NCI-H82 treated with DMSO at 0.1 percent for 48 hours (cell line): ENCODE results near the gene NAT16.
"Not testable (repeated sequence)": the region's sequence is repeated elsewhere in the genome, so short reads cannot be mapped to it uniquely, and the experiment has no call there.

Experiments used
- DNase-seq: peaks from one replicate; lab custom pipeline; 2025; ENCODE audit not compliant: unreplicated experiment; lab: John Stamatoyannopoulos, UW

Gene NAT16

DNA sequence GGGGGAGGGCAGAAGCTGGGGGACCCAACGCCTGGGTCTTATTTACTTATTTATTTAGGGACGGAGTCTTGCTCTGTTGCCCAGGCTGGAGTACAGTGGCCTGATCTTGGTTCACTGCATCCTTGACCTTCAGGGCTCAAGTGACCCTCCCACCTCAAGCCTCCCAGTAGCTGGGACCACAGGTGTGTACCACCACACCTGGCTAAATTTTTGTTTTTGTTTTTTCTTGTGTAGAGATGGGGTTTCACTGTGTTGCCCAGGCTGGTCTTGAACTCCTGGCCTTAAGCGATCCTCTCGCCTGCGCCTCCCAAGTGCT is 22.5 kb upstream of the NAT16 start:
- no peak for DNase-seq

DNA sequence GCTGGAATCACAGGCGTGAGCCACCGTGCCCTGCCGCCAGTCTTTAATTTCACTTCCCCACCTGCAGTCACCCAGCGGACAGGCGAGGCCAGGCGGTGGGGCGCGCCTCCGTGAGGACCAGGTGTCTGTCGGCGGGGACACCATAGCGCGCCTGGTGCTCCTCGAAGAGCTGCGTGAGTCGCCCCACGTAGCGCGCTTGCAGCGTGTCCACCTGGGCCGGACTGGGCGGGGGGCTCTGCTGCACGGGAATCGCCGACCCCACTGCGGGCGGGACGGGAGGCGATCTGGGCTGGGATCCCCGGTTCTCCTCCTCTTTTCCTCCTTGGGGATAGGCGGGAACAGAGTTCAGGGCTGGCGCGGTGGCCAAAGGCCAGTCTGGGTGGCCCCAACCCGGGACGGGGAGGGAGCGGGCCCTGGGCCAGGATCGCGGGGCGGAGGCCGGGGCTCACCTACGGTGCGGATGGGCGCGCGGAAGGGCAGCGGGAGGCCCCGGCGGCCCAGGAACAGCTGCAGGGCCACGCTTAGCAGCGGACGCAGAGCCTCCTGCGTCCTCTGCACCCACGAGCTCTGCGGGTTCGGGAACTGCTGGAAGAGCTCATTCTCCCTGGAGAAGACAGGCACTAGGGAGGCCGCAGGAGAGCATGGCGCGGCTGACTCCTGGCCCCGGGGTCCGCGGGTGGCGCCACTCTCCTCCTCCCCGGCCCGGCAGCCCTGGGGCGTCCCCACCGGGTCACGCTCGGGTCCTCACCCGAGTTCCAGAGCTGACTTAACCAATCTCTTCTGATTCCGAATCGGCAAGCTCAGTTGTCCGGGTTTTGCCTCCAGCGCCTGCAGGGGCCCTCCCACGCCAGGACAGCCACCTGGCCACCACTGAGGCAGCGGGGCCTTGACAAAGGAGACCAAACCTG is 21.9 kb upstream of the NAT16 start:
- no peak for DNase-seq

DNA sequence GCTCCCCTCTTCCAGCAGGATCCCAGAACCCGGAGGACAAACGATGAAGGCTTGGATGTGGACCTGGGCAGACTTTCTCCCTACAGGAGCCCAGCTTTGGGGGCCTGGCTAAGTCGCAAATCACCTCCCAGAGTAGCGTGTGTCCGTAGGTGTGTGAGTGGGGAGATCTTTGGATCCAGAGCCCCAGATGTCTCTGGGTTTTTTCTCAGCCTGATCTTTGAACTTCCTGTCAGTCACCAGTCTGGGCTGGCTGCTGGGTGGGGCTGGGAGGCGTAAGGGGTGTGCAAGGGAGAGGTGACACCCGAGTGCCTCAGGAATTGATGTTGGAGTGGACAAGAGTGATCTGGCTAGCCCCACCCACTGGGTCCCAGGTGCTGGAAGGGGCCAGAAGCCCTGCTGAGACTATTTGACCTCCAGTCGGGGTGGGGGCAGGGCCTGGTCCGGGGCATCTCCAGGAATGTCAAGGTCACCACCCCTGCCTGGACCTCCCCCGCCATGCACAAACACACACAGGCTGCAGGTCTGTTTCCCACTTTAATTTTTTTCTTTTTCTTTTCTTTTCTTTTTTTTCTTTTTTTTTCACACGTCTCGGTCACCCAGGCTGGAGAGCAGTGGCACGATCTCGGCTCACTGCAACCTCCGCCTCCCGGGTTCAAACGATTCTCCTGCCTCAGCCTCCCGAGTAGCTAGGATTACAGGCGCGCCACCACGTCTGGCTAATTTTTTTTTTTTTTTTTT is 20.9 kb upstream of the NAT16 start, which contains the start of gene MOGAT3:
MOGAT3 (minus strand) TSS at position 175 of the 738 bp plus-strand sequence. CDS start 182 bp downstream, outside the sequence.
- DNase-seq: no peak

DNA sequence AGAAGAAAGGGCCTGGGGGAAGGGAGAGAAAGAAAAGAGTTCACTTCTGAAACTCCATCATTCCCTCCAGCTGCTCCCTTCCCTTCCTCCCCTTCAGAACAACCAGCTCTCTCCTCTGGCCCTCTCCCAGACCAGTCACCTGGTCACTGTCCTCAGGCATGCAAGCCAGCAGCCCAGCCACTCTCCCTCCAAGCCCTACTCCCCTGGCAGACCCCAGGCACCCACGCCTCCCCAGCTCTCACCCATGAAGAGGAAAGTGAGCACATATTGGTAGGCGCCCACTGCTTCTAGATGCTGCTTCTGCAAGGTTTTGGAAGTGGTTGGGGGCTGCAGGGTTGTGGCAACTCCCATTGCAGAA is 20.4 kb upstream of the NAT16 start:
- DNase-seq: no peak

DNA sequence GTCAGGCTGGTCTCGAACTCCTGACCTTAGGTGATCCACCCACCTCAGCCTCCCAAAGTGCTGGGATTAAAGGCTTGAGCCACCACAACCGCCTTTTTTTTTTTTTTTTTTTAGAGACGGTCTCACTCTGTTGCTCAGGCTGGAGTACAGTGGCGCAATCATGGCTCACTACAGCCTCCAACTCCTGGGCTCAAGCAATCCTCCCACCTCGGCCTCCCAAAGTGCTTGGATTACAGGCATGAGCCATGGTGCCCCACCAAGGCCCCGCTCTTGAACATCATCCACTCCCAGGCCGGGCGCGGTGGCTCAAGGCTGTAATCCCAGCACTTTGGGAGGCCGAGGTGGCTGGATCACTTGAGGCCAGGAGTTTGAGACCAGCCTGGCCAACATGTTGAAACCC is 19.4 kb upstream of the NAT16 start:
- DNase-seq: not testable (repeated sequence)

DNA sequence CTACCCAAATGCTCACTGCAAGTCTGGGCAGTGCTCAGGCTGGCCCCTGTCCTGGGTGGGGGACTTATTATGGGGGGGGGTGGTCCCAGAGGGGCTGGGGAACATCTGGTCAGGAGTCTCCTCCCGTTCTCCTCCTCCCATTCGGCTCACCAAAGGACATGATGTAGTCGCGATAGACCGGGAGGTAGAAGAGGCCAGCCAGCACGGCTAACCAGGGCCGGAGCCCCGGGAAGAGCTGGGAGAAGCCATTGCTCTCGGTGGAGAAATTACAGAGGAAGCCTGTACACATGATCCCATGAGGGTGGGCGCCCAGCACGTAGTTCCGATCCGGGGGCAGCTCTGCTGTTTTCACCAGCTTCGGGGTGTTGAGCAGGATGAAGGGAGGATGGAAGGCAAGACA is 18.4 kb upstream of the NAT16 start:
- DNase-seq: no peak

DNA sequence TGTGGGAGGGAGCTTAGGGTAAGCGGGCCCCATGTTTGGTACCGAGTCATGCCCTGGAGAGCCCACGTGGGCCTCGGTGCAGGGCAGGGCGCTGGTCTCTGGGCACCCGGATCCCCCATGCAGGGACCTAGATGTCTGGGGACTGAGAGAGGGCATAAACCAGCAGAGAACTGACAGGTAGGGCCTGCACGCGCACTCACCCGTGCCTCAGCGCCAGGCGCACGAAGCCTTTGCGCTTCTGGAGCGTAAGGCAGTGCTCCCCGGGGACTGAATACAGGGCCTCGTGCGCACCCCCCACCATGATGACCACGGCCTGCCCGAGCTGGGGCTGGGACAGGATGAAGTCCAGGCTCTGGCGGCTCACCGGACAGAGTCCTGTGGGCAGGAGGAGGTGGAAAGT is 17.9 kb upstream of the NAT16 start:
- DNase-seq: no peak

DNA sequence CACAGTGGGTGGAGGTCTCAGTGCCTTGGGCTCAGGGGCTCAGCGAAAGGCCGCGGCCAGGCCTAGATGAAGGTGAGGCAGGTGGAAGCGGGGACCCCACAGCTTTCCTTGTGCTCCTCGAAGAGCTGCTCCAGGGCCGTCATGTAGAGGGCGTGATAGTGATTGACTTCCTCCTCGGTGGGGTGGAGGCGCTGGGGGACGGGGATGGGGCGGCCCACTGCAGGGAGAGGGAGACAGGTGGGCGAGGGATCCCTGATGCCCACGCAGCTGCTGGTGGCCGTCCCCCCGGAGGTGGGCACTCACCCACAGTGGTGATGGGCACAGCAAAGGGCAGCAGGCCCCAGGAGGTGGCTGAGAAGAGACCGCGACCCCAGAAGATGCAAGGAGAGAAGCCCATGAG is 15.8 kb upstream of the NAT16 start:
- DNase-seq: no peak

DNA sequence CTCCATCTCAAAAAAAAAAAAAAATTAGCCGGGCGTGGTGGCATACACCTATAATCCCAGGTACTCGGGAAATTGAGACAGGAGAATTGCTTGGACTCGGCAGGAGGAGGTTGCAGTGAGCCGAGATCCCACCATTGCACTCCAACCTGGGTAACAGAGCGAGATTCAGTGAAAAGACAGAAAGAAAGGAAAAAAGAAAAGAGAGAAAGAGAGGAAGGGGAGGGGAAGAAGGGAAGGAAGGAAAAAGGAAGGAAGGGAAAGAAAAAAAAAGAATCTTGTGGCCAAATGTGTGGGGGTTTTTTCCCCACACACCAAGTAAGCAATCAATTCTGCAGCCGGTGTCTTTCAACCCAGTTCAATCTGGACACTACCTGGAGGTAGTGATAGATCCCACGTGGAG is 9.0 kb upstream of the NAT16 start:
- no peak for DNase-seq

DNA sequence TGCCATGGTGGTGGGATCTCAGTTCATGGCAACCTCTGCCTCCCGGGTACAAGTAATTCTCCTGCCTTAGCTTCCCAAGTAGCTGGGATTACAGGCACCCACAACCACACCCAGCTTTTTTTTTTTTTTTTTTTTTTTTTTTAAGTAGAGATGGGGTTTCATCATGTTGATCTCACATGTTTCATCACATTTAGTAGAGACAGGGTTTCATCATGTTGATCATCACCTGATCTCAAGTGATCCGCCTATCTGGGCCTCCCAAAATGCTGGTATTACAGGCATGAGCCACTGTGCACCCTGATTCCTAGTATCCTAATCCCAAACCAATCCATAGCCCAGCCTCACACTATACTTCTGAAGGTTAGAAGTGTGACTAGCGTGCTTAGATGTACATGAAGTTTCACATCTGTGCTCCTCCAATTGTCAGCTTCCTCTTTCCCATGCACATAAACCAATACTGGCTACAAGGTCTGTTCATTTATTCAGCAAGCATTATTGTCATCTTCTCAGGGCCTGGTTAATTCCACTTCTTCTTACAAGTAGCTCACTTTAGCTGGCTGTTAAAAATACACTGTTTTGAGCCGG is 6.8 kb upstream of the NAT16 start:
- no peak for DNase-seq

DNA sequence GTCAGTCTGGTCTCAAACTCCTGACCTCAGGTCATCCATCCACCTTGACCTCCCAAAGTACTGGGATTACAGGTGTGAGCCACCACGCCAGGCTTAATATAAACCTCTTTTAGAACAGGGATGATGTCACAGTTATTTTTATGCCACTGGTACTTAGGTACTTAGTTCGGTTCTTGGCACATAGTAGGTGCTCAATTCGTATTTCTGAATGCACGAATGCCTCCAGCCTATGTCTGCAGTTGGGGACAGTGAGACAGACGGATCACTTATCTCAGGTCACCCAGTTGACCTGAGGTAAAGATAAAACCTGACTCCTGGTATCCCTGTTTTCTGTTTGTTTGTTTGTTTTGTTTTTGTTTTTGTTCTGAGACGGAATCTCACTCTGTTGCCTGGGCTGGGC is 6.1 kb upstream of the NAT16 start:
- no peak for DNase-seq

DNA sequence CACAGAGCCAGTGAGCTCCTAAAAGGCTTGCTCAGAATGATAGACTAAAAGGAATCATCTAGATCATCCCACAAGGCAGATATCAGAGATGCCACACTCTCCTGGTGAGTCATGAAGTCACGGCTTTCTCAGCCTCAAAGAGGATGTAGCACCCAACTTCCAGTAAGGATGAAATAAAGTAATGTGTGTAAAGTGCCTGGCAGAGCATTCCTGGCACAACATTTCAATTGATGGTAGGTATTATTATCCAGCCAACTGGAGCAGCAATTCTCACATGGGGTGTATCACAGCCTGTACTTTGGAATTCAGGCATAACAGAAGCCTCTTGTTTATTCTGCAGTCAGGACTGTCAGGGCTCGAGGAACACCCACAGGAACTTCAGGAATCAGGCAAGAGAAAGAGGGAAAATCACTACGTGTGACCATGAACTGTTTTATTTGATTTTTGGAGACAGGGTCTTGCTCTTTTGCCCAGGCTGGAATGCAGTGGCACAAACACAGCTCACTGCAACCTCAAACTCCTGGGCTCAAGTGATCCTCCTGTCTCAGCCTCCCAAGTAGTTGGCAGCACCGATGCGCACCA is 5.3 kb upstream of the NAT16 start:
- DNase-seq: no peak

DNA sequence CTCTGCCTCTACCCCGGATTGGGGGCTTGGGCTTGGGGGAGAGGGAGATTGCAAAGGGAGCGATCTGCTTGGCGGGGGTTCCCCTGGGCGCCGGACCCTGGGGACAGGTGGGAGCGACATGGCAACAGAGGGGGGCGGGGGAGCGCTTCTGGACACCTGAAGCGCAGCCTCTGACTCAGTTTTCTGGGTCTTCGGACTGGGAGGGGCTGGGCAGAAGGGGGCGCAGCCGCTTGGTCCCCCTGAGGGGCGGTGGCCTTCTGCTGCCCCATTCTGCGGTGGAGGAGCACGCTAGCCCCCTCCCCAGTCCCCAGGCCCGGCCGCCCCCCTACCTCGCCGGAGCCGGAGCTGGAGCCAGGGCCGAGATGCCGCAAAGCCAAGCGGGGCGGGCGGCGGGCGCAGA is 380 bp downstream of the NAT16 start:
- DNase-seq: no peak

DNA sequence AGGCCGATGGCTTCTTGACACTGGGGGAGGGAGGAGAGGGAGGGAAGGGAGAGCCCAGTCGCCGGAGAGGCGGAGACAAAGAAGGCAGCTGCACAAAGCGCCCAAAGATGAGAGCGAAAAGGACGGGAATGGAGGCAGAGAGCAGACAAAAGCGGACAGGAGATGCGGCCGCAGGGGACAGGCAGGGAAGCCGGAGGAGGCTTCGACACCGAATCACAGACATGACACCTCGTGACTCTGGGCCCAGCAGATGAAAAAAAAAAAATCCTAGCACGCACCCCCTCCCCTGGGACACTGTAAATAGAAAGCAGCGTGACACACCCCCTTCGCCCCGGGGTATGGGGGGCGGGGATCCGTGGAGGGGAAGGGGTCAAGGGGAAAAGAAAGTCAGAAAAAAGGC is 976 bp downstream of the NAT16 start:
- DNase-seq: no peak

DNA sequence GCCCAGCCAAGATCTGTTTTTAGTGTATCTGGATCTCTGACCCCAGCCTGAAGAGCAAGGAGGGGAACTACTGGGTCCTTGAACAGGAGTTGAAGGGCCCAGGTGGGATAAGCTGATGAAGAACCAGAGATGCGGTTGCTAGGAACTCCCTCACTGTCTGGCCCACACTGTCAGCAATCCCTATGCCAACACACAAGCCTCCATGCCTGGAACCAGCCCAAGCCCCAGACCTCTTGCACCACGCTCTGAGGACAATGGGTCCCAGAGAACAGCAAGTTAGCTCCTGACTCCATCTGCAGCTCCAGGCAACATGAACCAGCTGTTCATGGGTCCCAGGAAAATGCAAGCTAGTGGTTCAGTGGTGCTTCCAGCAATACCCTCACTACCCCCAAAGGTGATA is 2.4 kb downstream of the NAT16 start:
- DNase-seq: no peak

DNA sequence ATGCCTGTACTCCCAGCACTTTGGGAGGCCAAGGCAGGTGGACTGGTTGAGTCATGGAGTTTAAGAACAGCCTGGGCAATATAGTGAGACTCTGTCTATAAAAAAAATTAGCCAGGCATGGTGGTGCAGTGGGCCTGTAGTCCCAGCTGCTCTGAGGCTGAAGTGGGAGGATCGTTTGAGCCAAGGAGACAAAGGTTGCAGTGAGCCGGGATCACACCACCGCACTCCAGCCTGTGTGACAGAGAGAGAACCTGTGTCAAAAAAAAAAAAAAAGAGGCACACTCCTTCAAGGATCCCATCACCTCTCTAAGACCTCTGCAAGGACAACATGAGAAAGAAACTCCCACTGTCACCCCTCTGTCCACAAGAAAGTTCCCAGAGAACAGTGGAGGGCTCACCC is 4.4 kb downstream of the NAT16 start:
- DNase-seq: no peak

DNA sequence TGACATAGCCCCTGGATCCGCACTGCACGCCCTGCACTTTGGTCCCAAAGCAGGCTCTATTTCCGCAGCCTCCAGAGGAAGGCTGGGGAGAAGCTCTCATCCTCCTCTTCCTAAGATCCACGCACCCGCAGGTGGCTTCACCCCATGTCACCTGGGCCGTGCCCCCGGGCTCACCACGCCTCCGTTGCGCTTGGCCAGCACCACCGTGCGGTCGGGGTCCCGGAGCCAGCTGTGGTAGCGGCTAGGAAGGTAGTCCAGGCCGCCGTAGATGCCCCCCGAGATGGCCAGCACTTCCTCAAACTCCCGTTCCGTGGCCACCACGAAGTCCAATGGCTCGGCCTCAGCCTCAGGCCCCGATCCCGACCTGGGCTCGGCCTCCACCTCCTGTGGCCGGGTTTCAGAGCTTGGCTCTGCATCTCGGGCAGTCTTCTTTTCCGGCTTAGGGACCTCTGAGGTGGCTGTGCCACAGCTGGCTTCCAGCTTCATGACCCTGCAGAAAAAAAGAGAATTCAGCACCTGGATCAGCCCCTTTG is 5.7 kb downstream of the NAT16 start:
- no peak for DNase-seq

DNA sequence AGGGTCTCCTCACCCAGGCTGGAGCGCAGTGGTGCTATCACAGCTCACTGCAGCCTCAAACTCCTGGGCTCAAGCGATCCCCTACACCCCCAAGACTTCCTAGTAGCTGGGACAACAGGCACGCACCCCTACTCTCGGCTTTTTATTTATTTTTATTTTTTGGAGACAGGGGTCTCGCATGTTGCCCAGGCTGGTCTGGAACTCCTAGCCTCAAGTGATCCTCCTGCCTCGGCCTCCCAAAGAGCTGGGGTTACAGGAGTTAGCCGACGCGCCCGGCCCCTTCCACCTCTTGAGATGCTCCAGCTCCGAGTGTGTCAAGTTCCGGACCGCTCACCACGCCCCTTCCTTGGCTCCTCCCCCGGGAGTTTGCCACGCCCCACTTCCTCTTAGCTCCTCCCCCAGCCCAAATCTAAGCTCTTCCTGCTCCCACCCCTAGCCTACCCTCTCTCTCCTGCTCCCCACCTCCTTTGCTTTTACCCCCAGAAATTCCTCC is 6.3 kb downstream of the NAT16 start:
- DNase-seq: no peak

DNA sequence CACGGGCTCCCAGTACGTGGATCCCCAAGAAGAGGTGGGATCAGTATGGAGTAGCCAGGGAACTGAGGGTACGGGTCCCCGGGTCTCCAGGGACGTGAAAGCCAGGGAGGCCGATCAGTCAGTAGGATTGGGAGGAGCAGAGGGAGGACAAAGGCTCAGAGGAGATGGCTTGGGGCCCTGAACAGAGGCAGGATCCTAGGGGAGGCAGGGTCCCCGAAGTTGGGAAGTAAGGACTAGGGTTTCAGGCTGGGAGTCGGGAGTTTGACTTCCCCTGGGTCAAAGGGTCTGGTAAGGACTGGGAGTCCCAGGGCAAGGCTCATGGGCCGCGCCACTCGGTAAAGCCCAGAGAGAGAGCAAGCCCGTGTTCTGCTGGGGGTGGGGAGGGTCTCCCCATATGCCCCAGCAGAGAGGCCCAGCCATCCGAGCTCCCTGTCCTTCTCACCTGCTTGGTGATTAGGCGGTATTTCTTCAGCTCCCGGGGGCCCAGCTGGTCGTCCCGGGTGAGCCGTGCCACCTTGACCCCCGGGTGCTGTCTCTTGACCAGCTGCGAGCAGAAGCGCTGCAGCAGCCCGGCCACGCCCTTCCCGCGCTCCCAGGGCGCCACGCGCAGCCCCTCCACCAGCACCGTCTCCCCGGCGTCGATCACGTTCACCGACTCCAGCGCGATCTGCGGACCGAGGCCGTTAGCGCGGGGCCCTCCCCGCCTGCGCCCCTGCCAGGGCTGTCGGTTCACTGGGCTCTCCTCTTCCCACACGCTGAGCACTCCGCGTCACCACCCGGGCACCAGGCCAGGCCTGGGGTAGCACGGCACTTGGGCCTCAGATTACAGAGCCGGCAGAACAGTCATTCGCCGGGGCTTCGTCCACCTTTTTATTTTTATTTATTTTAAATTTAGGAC is 7.0 kb downstream of the NAT16 start:
- no peak for DNase-seq
